ENCODE results near the gene RPSA.

RPSA gene

DNA sequence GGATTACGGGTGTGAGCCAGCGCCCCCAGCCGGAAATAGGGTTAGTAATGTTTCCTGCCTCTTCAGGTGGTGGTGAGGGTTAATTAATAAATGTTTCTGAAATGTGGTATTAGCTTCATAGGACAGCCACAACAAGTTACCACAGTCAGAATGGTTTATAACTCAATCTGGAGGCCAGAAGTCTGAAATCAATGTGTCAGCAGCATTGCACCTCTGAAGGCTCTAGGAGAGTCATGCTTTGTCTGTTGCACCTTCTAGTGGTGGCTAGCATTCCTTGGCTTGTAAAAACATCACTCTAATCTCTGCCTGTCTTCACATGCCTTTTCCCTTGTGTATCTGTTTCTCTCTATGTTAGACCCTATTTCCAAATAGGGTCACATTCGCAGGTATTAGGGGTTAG is 7.8 kb upstream of the RPSA start:
- peaks cover 37% of the 10 kb centered on the region for H3K36me3 ChIP-seq (ENCODE audit: control insufficient read depth, low read depth, low read length)
- no peaks in the 10 kb centered on the region for H3K9me3 ChIP-seq (ENCODE audit: control insufficient read depth, low read depth, low read length)
- H3K4me1 ChIP-seq (ENCODE audit: control insufficient read depth, low read depth, low read length) = peaks cover 5% of the 10 kb centered on the region
- H3K9ac ChIP-seq (ENCODE audit: low read length) = no peak overlapping the region
- no peak overlapping the region for H3K4me3 ChIP-seq (ENCODE audit: low read length)
- H3K27me3 ChIP-seq (ENCODE audit: control insufficient read depth, insufficient read depth, low read length) = no peaks in the 10 kb centered on the region
- no peak overlapping the region for H3K27ac ChIP-seq (ENCODE audit: low read length)

GRCh38 chr3:39401983-39402382 is 4.5 kb upstream of the RPSA start:
- Histone ChIP-seq H3K9me3 (ENCODE audit: control insufficient read depth, low read depth, low read length) (no peaks in the 10 kb centered on the region), H3K4me3 (ENCODE audit: low read length) (no peak overlapping the region), H3K4me1 (ENCODE audit: control insufficient read depth, low read depth, low read length) (peaks cover 25% of the 10 kb centered on the region), H3K9ac (ENCODE audit: low read length) (no peak overlapping the region), H3K36me3 (ENCODE audit: control insufficient read depth, low read depth, low read length) (peaks cover 11% of the 10 kb centered on the region), H3K27me3 (ENCODE audit: control insufficient read depth, insufficient read depth, low read length) (no peaks in the 10 kb centered on the region), H3K27ac (ENCODE audit: low read length) (no peak overlapping the region)

DNA sequence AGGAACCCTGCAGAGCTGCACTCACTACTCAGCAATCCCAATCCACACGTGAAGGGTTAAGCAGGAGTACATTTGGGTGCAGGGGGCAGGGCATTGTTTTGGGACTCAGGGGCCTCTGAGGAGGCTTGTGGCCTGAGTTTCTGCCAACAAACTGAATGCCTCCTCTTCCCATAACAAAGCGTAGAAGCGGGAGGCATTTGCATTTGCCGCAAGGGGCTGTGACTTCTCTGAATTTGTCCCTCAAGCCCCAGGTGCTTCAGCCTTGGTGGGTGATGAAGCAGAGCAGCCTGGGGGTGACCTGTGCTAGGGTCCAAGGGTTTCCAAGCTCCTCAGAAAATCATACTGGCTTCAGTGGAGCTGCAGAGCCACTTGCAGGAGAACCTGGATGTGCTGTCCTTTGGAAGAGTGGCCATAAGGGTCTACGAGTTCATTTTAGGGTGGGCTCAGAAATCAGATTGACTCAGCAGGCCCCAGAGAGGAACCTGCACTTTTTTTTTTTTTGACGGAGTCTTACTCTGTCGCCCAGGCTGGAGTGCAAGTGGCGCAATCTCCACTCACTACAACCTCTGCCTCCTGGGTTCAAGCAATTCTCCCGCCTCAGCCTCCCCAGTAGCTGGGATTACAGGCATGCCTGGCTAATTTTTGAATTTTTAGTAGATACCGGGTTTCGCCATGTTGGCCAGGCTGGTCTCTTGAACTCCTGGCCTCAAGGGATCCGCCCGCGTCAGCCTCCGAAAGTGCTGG is 1.4 kb upstream of the RPSA start:
- Histone ChIP-seq H3K27ac (ENCODE audit: low read length) (peak overlapping the region; percentile 76), H3K36me3 (ENCODE audit: control insufficient read depth, low read depth, low read length) (peaks cover 31% of the 10 kb centered on the region), H3K27me3 (ENCODE audit: control insufficient read depth, insufficient read depth, low read length) (no peaks in the 10 kb centered on the region), H3K4me3 (ENCODE audit: low read length) (peak overlapping the region; percentile 99), H3K9ac (ENCODE audit: low read length) (peak overlapping the region; percentile 99), H3K4me1 (ENCODE audit: control insufficient read depth, low read depth, low read length) (peaks cover 42% of the 10 kb centered on the region), H3K9me3 (ENCODE audit: control insufficient read depth, low read depth, low read length) (no peaks in the 10 kb centered on the region)

GRCh38 chr3:39405687-39406367 is 693 bp upstream of the RPSA start:
- Histone ChIP-seq H3K9me3 (ENCODE audit: control insufficient read depth, low read depth, low read length) (no peaks in the 10 kb centered on the region), H3K9ac (ENCODE audit: low read length) (peak overlapping the region; percentile 99), H3K4me1 (ENCODE audit: control insufficient read depth, low read depth, low read length) (peaks cover 42% of the 10 kb centered on the region), H3K36me3 (ENCODE audit: control insufficient read depth, low read depth, low read length) (peaks cover 38% of the 10 kb centered on the region), H3K27ac (ENCODE audit: low read length) (peak overlapping the region; percentile 80), H3K4me3 (ENCODE audit: low read length) (peak overlapping the region; percentile 99), H3K27me3 (ENCODE audit: control insufficient read depth, insufficient read depth, low read length) (no peaks in the 10 kb centered on the region)

DNA sequence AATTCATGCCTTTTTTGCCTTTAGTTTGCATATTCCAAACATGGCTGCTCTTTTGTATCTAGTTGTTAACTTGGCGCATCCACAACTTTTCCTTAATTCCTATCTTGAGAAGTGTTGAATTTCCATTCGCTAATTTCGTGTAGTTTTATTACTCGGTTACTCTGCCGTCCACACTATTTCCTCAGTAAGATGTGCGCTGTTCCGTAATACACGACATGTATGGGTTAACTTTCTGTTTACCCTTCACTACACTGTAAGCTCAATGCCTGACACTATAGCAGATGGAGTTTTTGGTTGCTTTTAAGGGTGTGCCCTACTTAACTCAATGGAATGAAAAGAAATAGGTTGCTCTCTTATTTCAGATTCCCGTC is 724 bp downstream of the RPSA start:
- Histone ChIP-seq H3K9me3 (ENCODE audit: control insufficient read depth, low read depth, low read length) (no peaks in the 10 kb centered on the region), H3K36me3 (ENCODE audit: control insufficient read depth, low read depth, low read length) (peaks cover 53% of the 10 kb centered on the region), H3K4me3 (ENCODE audit: low read length) (peak overlapping the region; percentile 99), H3K9ac (ENCODE audit: low read length) (peak overlapping the region; percentile 99), H3K27ac (ENCODE audit: low read length) (peak overlapping the region; percentile 95), H3K27me3 (ENCODE audit: control insufficient read depth, insufficient read depth, low read length) (no peaks in the 10 kb centered on the region), H3K4me1 (ENCODE audit: control insufficient read depth, low read depth, low read length) (peaks cover 39% of the 10 kb centered on the region)

- peaks cover 59% of the 10 kb centered on the region for H3K36me3 ChIP-seq (ENCODE audit: control insufficient read depth, low read depth, low read length)
- H3K4me1 ChIP-seq (ENCODE audit: control insufficient read depth, low read depth, low read length) = peaks cover 39% of the 10 kb centered on the region
- no peaks in the 10 kb centered on the region for H3K9me3 ChIP-seq (ENCODE audit: control insufficient read depth, low read depth, low read length)
- H3K27me3 ChIP-seq (ENCODE audit: control insufficient read depth, insufficient read depth, low read length) = no peaks in the 10 kb centered on the region
- peak overlapping the region; percentile 99 for H3K9ac ChIP-seq (ENCODE audit: low read length)
- H3K4me3 ChIP-seq (ENCODE audit: low read length) = peak overlapping the region; percentile 99
- H3K27ac ChIP-seq (ENCODE audit: low read length) = peak overlapping the region; percentile 95
Observed at GRCh38 chr3:39407773-39408492, 1.4 kb downstream of the RPSA start.

GRCh38 chr3:39408493-39409372 is 2.2 kb downstream of the RPSA start:
- Histone ChIP-seq H3K36me3 (ENCODE audit: control insufficient read depth, low read depth, low read length) (peaks cover 67% of the 10 kb centered on the region), H3K4me1 (ENCODE audit: control insufficient read depth, low read depth, low read length) (peaks cover 37% of the 10 kb centered on the region)

GRCh38 chr3:39409514-39410136 is 3.1 kb downstream of the RPSA start:
- Histone ChIP-seq H3K36me3 (ENCODE audit: control insufficient read depth, low read depth, low read length) (peaks cover 73% of the 10 kb centered on the region), H3K9ac (ENCODE audit: low read length) (peak overlapping the region; percentile 18), H3K4me1 (ENCODE audit: control insufficient read depth, low read depth, low read length) (peaks cover 28% of the 10 kb centered on the region), H3K9me3 (ENCODE audit: control insufficient read depth, low read depth, low read length) (no peaks in the 10 kb centered on the region), H3K4me3 (ENCODE audit: low read length) (peak overlapping the region; percentile 20), H3K27me3 (ENCODE audit: control insufficient read depth, insufficient read depth, low read length) (no peaks in the 10 kb centered on the region), H3K27ac (ENCODE audit: low read length) (no peak overlapping the region)

More at GRCh38 chr3:39408493-39409372, 2.2 kb downstream of the RPSA start:
- H3K9ac ChIP-seq (ENCODE audit: low read length) = peak overlapping the region; percentile 99
- H3K27ac ChIP-seq (ENCODE audit: low read length) = peak overlapping the region; percentile 95
- H3K4me3 ChIP-seq (ENCODE audit: low read length) = peak overlapping the region; percentile 99
- no peaks in the 10 kb centered on the region for H3K27me3 ChIP-seq (ENCODE audit: control insufficient read depth, insufficient read depth, low read length)
- H3K9me3 ChIP-seq (ENCODE audit: control insufficient read depth, low read depth, low read length) = no peaks in the 10 kb centered on the region

GRCh38 chr3:39410893-39411292 is 4.4 kb downstream of the RPSA start:
- Histone ChIP-seq H3K36me3 (ENCODE audit: control insufficient read depth, low read depth, low read length) (peaks cover 73% of the 10 kb centered on the region), H3K27me3 (ENCODE audit: control insufficient read depth, insufficient read depth, low read length) (no peaks in the 10 kb centered on the region), H3K27ac (ENCODE audit: low read length) (no peak overlapping the region), H3K4me1 (ENCODE audit: control insufficient read depth, low read depth, low read length) (peaks cover 16% of the 10 kb centered on the region), H3K9ac (ENCODE audit: low read length) (no peak overlapping the region), H3K9me3 (ENCODE audit: control insufficient read depth, low read depth, low read length) (no peaks in the 10 kb centered on the region), H3K4me3 (ENCODE audit: low read length) (no peak overlapping the region)

- peaks cover 16% of the 10 kb centered on the region for H3K4me1 ChIP-seq (ENCODE audit: control insufficient read depth, low read depth, low read length)
- H3K27ac ChIP-seq (ENCODE audit: low read length) = no peak overlapping the region
- no peak overlapping the region for H3K9ac ChIP-seq (ENCODE audit: low read length)
- no peaks in the 10 kb centered on the region for H3K27me3 ChIP-seq (ENCODE audit: control insufficient read depth, insufficient read depth, low read length)
- peaks cover 65% of the 10 kb centered on the region for H3K36me3 ChIP-seq (ENCODE audit: control insufficient read depth, low read depth, low read length)
- no peaks in the 10 kb centered on the region for H3K9me3 ChIP-seq (ENCODE audit: control insufficient read depth, low read depth, low read length)
- no peak overlapping the region for H3K4me3 ChIP-seq (ENCODE audit: low read length)
Observed at GRCh38 chr3:39412668-39413260, 6.2 kb downstream of the RPSA start.

All from iPS-18a (cell line).